HG03103 (cell line): ENCODE results near the gene COL4A1.

ENCODE experiments used
- ATAC-seq: cut with Tn5 transposase; IDR thresholded peaks from one replicate; pipeline ENCODE4 v1.9.1; 2021; ENCODE audit warnings: low read depth; ENCODE audit not compliant: unreplicated experiment

COL4A1 gene

GRCh38 chr13:110342474-110342873 is 35.5 kb upstream of the COL4A1 start:
- no peak for ATAC-seq

- peak; percentile 51 for ATAC-seq
These were observed 34.7 kb upstream of the COL4A1 start for GRCh38 chr13:110341445-110342244.

- peak; percentile 39 for ATAC-seq
These were observed 34.0 kb upstream of the COL4A1 start for GRCh38 chr13:110340812-110341444.

GRCh38 chr13:110339975-110340550 is 33.1 kb upstream of the COL4A1 start:
- no peak for ATAC-seq

GRCh38 chr13:110339263-110339662 is 32.3 kb upstream of the COL4A1 start:
- ATAC-seq = no peak

- no peak for ATAC-seq
These were observed 31.6 kb upstream of the COL4A1 start for GRCh38 chr13:110338441-110339101.

- no peak for ATAC-seq
These were observed 30.3 kb upstream of the COL4A1 start for GRCh38 chr13:110337247-110337646.

- no peak for ATAC-seq
These were observed 29.7 kb upstream of the COL4A1 start for GRCh38 chr13:110336681-110337080.

- no peak for ATAC-seq
These were observed 29.2 kb upstream of the COL4A1 start for GRCh38 chr13:110336108-110336507.

- ATAC-seq = no peak
These were observed 28.0 kb upstream of the COL4A1 start for GRCh38 chr13:110334841-110335490.

GRCh38 chr13:110334256-110334655 is 27.3 kb upstream of the COL4A1 start:
- no peak for ATAC-seq

GRCh38 chr13:110333837-110334236 is 26.9 kb upstream of the COL4A1 start:
- ATAC-seq = no peak

- ATAC-seq = no peak
These were observed 25.8 kb upstream of the COL4A1 start for GRCh38 chr13:110332750-110333149.

GRCh38 chr13:110331362-110331761 is 24.4 kb upstream of the COL4A1 start:
- no peak for ATAC-seq

GRCh38 chr13:110330491-110331011 is 23.6 kb upstream of the COL4A1 start:
- ATAC-seq = no peak

- ATAC-seq = no peak
These were observed 23.0 kb upstream of the COL4A1 start for GRCh38 chr13:110329798-110330461.

- no peak for ATAC-seq
These were observed 22.3 kb upstream of the COL4A1 start for GRCh38 chr13:110329258-110329657.

- ATAC-seq = no peak
These were observed 21.6 kb upstream of the COL4A1 start for GRCh38 chr13:110328573-110328972.

GRCh38 chr13:110327051-110327721 is 20.2 kb upstream of the COL4A1 start:
- ATAC-seq = no peak
